HepG2 (cell line): ENCODE results near the gene HECTD1. TPM values are rescaled to one million over a fixed set of nuclear protein-coding genes. Genes with fewer than 3 reads are reported as not detected.

ENCODE experiments used
- ATAC-seq: fragments of 200-7000 bp; cut with Tn5 transposase; 3 replicates; pipeline ENCODE4 v1.9.1; 2020; ENCODE audit warnings: mild to moderate bottlenecking, moderate library complexity
- BruUV-seq: library from RNA; stranded (reverse); fragments of 400-500 nt; replicated peaks from 2 replicates; lab custom pipeline; 2021; lab: Mats Ljungman, UMichigan
- CTCF ChIA-PET: fragments of 300-600 bp; formaldehyde crosslinking; extraction: SDS; loops from one replicate; lab custom pipeline; 2021; ENCODE audit warnings: low total read pairs, inconsistent platforms, low intra/inter-chr PET ratio; lab: Yijun Ruan, JAX
- POLR2A ChIA-PET: fragments of 350-600 bp; sonication (Branson Sonifier 250); formaldehyde crosslinking; loops from one replicate; lab custom pipeline; 2020; ENCODE audit warnings: antibody characterized with exemption, inconsistent platforms; lab: Yijun Ruan, JAX
- DNase-seq: peaks from one replicate; pipeline ENCODE4 v3.0.0-alpha.2; 2015; ENCODE audit warnings: low spot score
- FAIRE-seq: peaks from 3 replicates; lab custom pipeline; 2011; peaks lifted over from hg19 to GRCh38; lab: Jason Lieb, UNC
- H2AFZ ChIP-seq: one replicate; pipeline ENCODE4 v1.6.1; 2011; ENCODE audit warnings: low read length, inconsistent platforms
- H3K27ac ChIP-seq: fragments of 300-600 bp; 3 replicates; pipeline ENCODE4 v1.8.0; 2011; ENCODE audit warnings: mixed run types, mild to moderate bottlenecking, mixed read lengths, low read length, inconsistent platforms; ENCODE audit not compliant: insufficient read depth; ENCODE audit errors: extremely low read length
- H3K27me3 ChIP-seq, 2 experiments: fragments of 200-600 bp in 1 of 2; 2 replicates in 1 of 2; 3 replicates in 1 of 2; pipeline versions ENCODE4 v1.6.0 to v1.8.0; 2011; ENCODE audit warnings: low read length in 2 of 2, mild to moderate bottlenecking in 2 of 2, moderate library complexity in 2 of 2, inconsistent platforms in 1 of 2; ENCODE audit not compliant: insufficient read depth in 2 of 2, control insufficient read depth in 1 of 2
- H3K36me3 ChIP-seq, 2 experiments: fragments of 200-600 bp in 1 of 2; replicated peaks in 1 of 2; 2 replicates in 1 of 2; 3 replicates in 1 of 2; pipeline versions ENCODE4 v1.5.1 to v1.8.0; 2011; ENCODE audit warnings: low read length in 2 of 2, inconsistent platforms in 1 of 2; ENCODE audit not compliant: insufficient read depth in 2 of 2, control insufficient read depth in 1 of 2
- H3K4me1 ChIP-seq: 2 replicates; pipeline ENCODE4 v1.5.1; 2012; ENCODE audit warnings: low read length, inconsistent platforms; ENCODE audit not compliant: insufficient read depth
- H3K4me2 ChIP-seq: 2 replicates; pipeline ENCODE4 v1.6.0; 2011; ENCODE audit warnings: low read depth, low read length, inconsistent platforms
- H3K4me3 ChIP-seq, 3 experiments: fragments of 200-600 bp in 1 of 3; sonication (generic), shearing (Covaris generic) in 1 of 3; replicated peaks in 1 of 3; 2 replicates each; pipeline ENCODE4 v1.5.1; 2011 to 2016; ENCODE audit warnings: low read length in 3 of 3, inconsistent platforms in 2 of 3, low read depth in 2 of 3, mild to moderate bottlenecking in 2 of 3, control low read depth in 1 of 3, mixed read lengths in 1 of 3; ENCODE audit not compliant: insufficient read depth in 1 of 3
- H3K79me2 ChIP-seq: one replicate; pipeline ENCODE4 v1.6.1; 2011; ENCODE audit warnings: low read length, inconsistent platforms; ENCODE audit not compliant: insufficient read depth
- H3K9ac ChIP-seq: 2 replicates; pipeline ENCODE4 v1.6.0; 2011; ENCODE audit warnings: mild to moderate bottlenecking, low read depth, low read length, inconsistent platforms; ENCODE audit not compliant: insufficient read depth
- H3K9me3 ChIP-seq: 2 replicates; pipeline ENCODE4 v1.5.1; 2012; ENCODE audit warnings: mild to moderate bottlenecking, low read length
- H4K20me1 ChIP-seq: 2 replicates; pipeline ENCODE4 v1.6.0; 2011; ENCODE audit warnings: inconsistent platforms, mild to moderate bottlenecking, low read length, moderate library complexity; ENCODE audit not compliant: insufficient read depth
- JUND ChIP-seq: sonication (generic); formaldehyde crosslinking; IDR thresholded peaks from 2 replicates; pipeline ENCODE4 v1.8.0; 2022; ENCODE audit warnings: mild to moderate bottlenecking, missing genetic modification reagents
- MED1 ChIP-seq: sonication (generic); formaldehyde crosslinking; IDR thresholded peaks from 2 replicates; pipeline ENCODE4 v1.4.0; 2020; ENCODE audit warnings: missing genetic modification reagents
- NR2F1 ChIP-seq, 2 experiments: fragments of 450-650 bp in 1 of 2; formaldehyde crosslinking in 1 of 2; IDR thresholded peaks; 2 replicates each; pipeline versions ENCODE4 v1.5.0 to v1.6.1; 2016 to 2020; ENCODE audit warnings: mild to moderate bottlenecking in 1 of 2, missing compliant biosample characterization in 1 of 2, missing genetic modification reagents in 1 of 2, moderate library complexity in 1 of 2
- POLR2AphosphoS2 ChIP-seq: IDR thresholded peaks from 2 replicates; pipeline ENCODE4 v1.6.1; 2011; ENCODE audit warnings: low read depth, low read length, improper control_type of control experiment
- PPARG ChIP-seq: conservative IDR thresholded peaks from 2 replicates; pipeline ENCODE4 v1.6.1; 2016; ENCODE audit warnings: missing biosample characterization, missing genetic modification reagents
- PRPF4 ChIP-seq: fragments of 200-400 bp; formaldehyde crosslinking; IDR thresholded peaks from 2 replicates; pipeline ENCODE4 v1.6.1; 2016; ENCODE audit warnings: low read length, low read depth; ENCODE audit not compliant: poor library complexity, severe bottlenecking
- RBM22 ChIP-seq: fragments of 200-400 bp; formaldehyde crosslinking; optimal IDR thresholded peaks from 2 replicates; pipeline ENCODE3; 2017; ENCODE audit warnings: mild to moderate bottlenecking, low read length, moderate library complexity
- ZNF280B ChIP-seq: sonication (generic); formaldehyde crosslinking; IDR thresholded peaks from 2 replicates; pipeline ENCODE4 v1.5.0; 2020; ENCODE audit warnings: missing genetic modification reagents, mild to moderate bottlenecking, borderline replicate concordance
- ZNF33B ChIP-seq: sonication (generic); formaldehyde crosslinking; IDR thresholded peaks from 2 replicates; pipeline ENCODE4 v1.5.1; 2020; ENCODE audit warnings: mild to moderate bottlenecking, missing genetic modification reagents
- ZNF781 ChIP-seq: sonication (generic); formaldehyde crosslinking; IDR thresholded peaks from 2 replicates; pipeline ENCODE4 v1.5.1; 2020; ENCODE audit warnings: borderline replicate concordance, mild to moderate bottlenecking, missing genetic modification reagents; ENCODE audit errors: not compliant biosample characterization
- WGBS: methylation state at CpG from one replicate; pipeline ENCODE4 v1.1.6; 2017; ENCODE audit warnings: low lambda C conversion rate; 5-methylcytosine and 5-hydroxymethylcytosine counted together
- in situ Hi-C: cut with HindIII; loops from 2 replicates; pipeline ENCODE4 v1.10.0; 2017; ENCODE audit warnings: low pct_unique_long_range_greater_than_20kb; ENCODE audit not compliant: extremely low pct_ligation_motif_present
- intact Hi-C: fragments of 100-400 bp; cut with micrococcal nuclease; formaldehyde crosslinking; loops from one replicate; pipeline ENCODE4 v1.10.0; 2022; ENCODE audit not compliant: unreplicated experiment
- polyA plus RNA-seq, 8 experiments: library from polyadenylated mRNA; depleted of rRNA in 3 of 8; stranded (reverse) in 7 of 8; unstranded in 1 of 8; fragments of >200 nt; fragmentation: Illumina TruSeq in 4 of 8; extraction: Trizol in 4 of 8; gene quantifications; 2 replicates each; pipeline versions ENCODE4 v1.2.1 to v1.2.3, GENCODE V29; 2011 to 2016; ENCODE audit warnings: low read depth in 4 of 8, missing spikeins in 1 of 8, mixed read lengths in 1 of 8; ENCODE audit not compliant: insufficient read depth in 1 of 8
- total RNA-seq, 5 experiments: library from RNA; depleted of rRNA; stranded (reverse); fragments of >200 nt; fragmentation: Illumina TruSeq; extraction: Trizol; gene quantifications; 2 replicates each; pipeline ENCODE4 v1.2.3, GENCODE V29; 2016; ENCODE audit warnings: low read depth in 1 of 5
- TF ChIP-seq, protein P1 (sequence below): sonication (generic); formaldehyde crosslinking; IDR thresholded peaks from 2 replicates; pipeline ENCODE4 v1.5.0; 2020; ENCODE audit warnings: mild to moderate bottlenecking, missing genetic modification reagents, borderline replicate concordance
- TF ChIP-seq, protein P2 (sequence below): sonication (generic); formaldehyde crosslinking; IDR thresholded peaks from 2 replicates; pipeline ENCODE4 v1.9.0; 2022; ENCODE audit warnings: missing genetic modification reagents, mild to moderate bottlenecking, borderline replicate concordance

HECTD1 gene
- total and polyA plus RNA-seq, 2 of the 13 experiments (the other 11 are each of a cell fraction or from before 2014, with no cell fraction given) = 312 to 560 TPM

DNA sequence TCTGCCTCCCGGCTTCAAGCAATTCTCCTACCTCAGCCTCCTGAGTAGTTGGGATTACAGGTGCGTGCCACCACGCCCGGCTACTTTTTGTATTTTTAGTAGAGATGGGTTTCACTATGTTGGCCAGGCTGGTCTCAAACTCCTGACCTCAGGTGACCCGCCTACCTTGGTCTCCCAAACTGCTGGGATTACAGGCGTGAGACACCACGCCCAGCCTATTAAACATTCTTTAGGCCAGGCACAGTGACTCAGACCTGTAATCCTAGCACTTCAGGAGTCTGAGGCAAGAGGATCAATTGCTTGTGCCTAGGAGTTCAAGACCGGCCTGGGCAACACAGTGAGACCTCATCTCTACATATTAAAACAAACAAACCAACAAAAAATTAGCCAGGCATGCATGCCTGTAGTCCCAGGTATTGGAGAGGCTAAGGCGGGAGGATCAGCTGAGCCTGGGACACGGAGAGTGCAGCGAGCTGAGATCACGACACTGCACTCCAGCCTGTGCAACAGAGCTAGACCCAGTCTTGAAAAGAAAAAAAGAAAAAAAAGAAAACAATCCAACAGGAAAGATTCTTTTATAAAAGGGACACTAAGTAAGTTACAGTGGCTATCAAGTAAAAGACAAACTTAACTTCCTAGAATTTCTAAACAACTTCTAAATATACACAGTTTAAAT is 70.2 kb downstream of the HECTD1 start:
- WGBS = 99% methylated on average over 12 of the region's 12 CpGs
- DNase-seq (no peak), ATAC-seq (peak; percentile 37), FAIRE-seq (no peak)
- Histone ChIP-seq H3K36me3 (peaks cover 40 to 87% of the 10 kb centered on the region in 2 experiments), H3K4me2 (no peak overlapping the region), H3K9me3 (no peaks in the 10 kb centered on the region), H3K4me1 (no peaks in the 10 kb centered on the region), H3K27me3 (no peaks in the 10 kb centered on the region), H2AFZ (no peak overlapping the region), H3K79me2 (no peaks in the 10 kb centered on the region), H3K9ac (no peak overlapping the region), H3K27ac (no peak overlapping the region), H4K20me1 (no peaks in the 10 kb centered on the region), H3K4me3 (no peak overlapping the region)
- ChIA-PET POLR2A (interaction anchor here (1.2 kb wide), 1 partner anchor 70 kb away, joined by 3 read pairs; the partner anchor contains the start of gene HECTD1), CTCF (no interaction called here)
- intact Hi-C loops = loop anchor here (5.0 kb wide), 1 partner anchor 220 kb away; no protein-coding TSS in a partner anchor
- BruUV-seq = no TSS peak
- in situ Hi-C loops = no loop called here
- TF ChIP-seq, protein P1, sequence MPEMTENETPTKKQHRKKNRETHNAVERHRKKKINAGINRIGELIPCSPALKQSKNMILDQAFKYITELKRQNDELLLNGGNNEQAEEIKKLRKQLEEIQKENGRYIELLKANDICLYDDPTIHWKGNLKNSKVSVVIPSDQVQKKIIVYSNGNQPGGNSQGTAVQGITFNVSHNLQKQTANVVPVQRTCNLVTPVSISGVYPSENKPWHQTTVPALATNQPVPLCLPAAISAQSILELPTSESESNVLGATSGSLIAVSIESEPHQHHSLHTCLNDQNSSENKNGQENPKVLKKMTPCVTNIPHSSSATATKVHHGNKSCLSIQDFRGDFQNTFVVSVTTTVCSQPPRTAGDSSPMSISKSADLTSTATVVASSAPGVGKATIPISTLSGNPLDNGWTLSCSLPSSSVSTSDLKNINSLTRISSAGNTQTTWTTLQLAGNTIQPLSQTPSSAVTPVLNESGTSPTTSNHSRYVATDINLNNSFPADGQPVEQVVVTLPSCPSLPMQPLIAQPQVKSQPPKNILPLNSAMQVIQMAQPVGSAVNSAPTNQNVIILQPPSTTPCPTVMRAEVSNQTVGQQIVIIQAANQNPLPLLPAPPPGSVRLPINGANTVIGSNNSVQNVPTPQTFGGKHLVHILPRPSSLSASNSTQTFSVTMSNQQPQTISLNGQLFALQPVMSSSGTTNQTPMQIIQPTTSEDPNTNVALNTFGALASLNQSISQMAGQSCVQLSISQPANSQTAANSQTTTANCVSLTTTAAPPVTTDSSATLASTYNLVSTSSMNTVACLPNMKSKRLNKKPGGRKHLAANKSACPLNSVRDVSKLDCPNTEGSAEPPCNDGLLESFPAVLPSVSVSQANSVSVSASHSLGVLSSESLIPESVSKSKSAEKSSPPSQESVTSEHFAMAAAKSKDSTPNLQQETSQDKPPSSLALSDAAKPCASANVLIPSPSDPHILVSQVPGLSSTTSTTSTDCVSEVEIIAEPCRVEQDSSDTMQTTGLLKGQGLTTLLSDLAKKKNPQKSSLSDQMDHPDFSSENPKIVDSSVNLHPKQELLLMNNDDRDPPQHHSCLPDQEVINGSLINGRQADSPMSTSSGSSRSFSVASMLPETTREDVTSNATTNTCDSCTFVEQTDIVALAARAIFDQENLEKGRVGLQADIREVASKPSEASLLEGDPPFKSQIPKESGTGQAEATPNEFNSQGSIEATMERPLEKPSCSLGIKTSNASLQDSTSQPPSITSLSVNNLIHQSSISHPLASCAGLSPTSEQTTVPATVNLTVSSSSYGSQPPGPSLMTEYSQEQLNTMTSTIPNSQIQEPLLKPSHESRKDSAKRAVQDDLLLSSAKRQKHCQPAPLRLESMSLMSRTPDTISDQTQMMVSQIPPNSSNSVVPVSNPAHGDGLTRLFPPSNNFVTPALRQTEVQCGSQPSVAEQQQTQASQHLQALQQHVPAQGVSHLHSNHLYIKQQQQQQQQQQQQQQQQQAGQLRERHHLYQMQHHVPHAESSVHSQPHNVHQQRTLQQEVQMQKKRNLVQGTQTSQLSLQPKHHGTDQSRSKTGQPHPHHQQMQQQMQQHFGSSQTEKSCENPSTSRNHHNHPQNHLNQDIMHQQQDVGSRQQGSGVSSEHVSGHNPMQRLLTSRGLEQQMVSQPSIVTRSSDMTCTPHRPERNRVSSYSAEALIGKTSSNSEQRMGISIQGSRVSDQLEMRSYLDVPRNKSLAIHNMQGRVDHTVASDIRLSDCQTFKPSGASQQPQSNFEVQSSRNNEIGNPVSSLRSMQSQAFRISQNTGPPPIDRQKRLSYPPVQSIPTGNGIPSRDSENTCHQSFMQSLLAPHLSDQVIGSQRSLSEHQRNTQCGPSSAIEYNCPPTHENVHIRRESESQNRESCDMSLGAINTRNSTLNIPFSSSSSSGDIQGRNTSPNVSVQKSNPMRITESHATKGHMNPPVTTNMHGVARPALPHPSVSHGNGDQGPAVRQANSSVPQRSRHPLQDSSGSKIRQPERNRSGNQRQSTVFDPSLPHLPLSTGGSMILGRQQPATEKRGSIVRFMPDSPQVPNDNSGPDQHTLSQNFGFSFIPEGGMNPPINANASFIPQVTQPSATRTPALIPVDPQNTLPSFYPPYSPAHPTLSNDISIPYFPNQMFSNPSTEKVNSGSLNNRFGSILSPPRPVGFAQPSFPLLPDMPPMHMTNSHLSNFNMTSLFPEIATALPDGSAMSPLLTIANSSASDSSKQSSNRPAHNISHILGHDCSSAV (CRISPR knock-in tag) = no peak
- no peak for TF ChIP-seq NR2F1 (CRISPR knock-in tag; IDR thresholded peaks at IDR 0.05)
- TF ChIP-seq ZNF33B (CRISPR knock-in tag) = no peak
- no peak for TF ChIP-seq JUND (CRISPR knock-in tag)
- TF ChIP-seq, protein P2, sequence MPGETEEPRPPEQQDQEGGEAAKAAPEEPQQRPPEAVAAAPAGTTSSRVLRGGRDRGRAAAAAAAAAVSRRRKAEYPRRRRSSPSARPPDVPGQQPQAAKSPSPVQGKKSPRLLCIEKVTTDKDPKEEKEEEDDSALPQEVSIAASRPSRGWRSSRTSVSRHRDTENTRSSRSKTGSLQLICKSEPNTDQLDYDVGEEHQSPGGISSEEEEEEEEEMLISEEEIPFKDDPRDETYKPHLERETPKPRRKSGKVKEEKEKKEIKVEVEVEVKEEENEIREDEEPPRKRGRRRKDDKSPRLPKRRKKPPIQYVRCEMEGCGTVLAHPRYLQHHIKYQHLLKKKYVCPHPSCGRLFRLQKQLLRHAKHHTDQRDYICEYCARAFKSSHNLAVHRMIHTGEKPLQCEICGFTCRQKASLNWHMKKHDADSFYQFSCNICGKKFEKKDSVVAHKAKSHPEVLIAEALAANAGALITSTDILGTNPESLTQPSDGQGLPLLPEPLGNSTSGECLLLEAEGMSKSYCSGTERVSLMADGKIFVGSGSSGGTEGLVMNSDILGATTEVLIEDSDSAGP (CRISPR knock-in tag) = no peak
- TF ChIP-seq POLR2AphosphoS2 = no peak
- TF ChIP-seq RBM22 = peak; percentile 64
- no peak for TF ChIP-seq PPARG (CRISPR knock-in tag)
- no peak for TF ChIP-seq ZNF781
- TF ChIP-seq PRPF4 = no peak
- 0 out of 2 replicates have a peak, but pooled peaks have one; percentile 70 for TF ChIP-seq ZNF280B (CRISPR knock-in tag)
- TF ChIP-seq MED1 (CRISPR knock-in tag) = no peak
